HEK293 (cell line): ENCODE measurements around the gene EFHC1.

Experiments used
- CTCF ChIA-PET: fragments of 350-600 bp; formaldehyde crosslinking; extraction: SDS; loops from one replicate; lab custom pipeline; 2021; ENCODE audit warnings: antibody characterized with exemption; lab: Yijun Ruan, JAX
- POLR2A ChIA-PET: fragments of 300-600 bp; formaldehyde crosslinking; extraction: SDS; loops from one replicate; lab custom pipeline; 2020; ENCODE audit warnings: antibody characterized with exemption, inconsistent platforms; lab: Yijun Ruan, JAX
- H3K27ac ChIP-seq: fragments of 200-500 bp; sonication (Bioruptor generic); 2 replicates; pipeline ENCODE4 v1.5.1; 2014; ENCODE audit warnings: low read depth, low read length, control low read depth, inconsistent platforms; ENCODE audit errors: extremely low read depth
- H3K36me3 ChIP-seq, 2 experiments: fragments of 200-500 bp in 1 of 2; sonication (Bioruptor generic) in 1 of 2; 1 replicate in 1 of 2; 2 replicates in 1 of 2; pipeline ENCODE4 v1.5.1; 2014 to 2017; ENCODE audit warnings: inconsistent platforms in 2 of 2, low read length in 2 of 2; ENCODE audit not compliant: control insufficient read depth in 2 of 2, insufficient read depth in 1 of 2
- H3K4me1 ChIP-seq: fragments of 200-500 bp; sonication (Bioruptor generic); 2 replicates; pipeline ENCODE4 v1.5.1; 2014; ENCODE audit warnings: mild to moderate bottlenecking, low read length, inconsistent platforms; ENCODE audit not compliant: control insufficient read depth, insufficient read depth
- H3K4me3 ChIP-seq: 2 replicates; pipeline ENCODE4 v1.5.1; 2011; ENCODE audit warnings: low read depth, mild to moderate bottlenecking, control low read depth, low read length, moderate library complexity
- H3K9me3 ChIP-seq: fragments of 200-500 bp; sonication (Bioruptor generic); 2 replicates; pipeline ENCODE4 v1.5.1; 2014; ENCODE audit warnings: low read depth, low read length, inconsistent platforms; ENCODE audit not compliant: control insufficient read depth, insufficient read depth
- BCL11A ChIP-seq: fragments of 450-650 bp; formaldehyde crosslinking; IDR thresholded peaks from 2 replicates; pipeline ENCODE4 v1.5.1; 2016; ENCODE audit warnings: low read depth, missing biosample characterization, missing genetic modification characterization
- IKZF3 ChIP-seq: fragments of 450-650 bp; IDR thresholded peaks from 2 replicates; pipeline ENCODE4 v1.5.0; 2018; ENCODE audit warnings: missing biosample characterization, mild to moderate bottlenecking, missing genetic modification characterization, moderate library complexity
- INSM2 ChIP-seq: fragments of 450-650 bp; formaldehyde crosslinking; IDR thresholded peaks from 2 replicates; pipeline ENCODE4 v1.5.1; 2016; ENCODE audit warnings: missing biosample characterization, missing genetic modification characterization
- KLF8 ChIP-seq: fragments of 450-650 bp; formaldehyde crosslinking; IDR thresholded peaks from 2 replicates; pipeline ENCODE4 v1.5.1; 2016; ENCODE audit warnings: missing biosample characterization, missing genetic modification characterization
- PRDM10 ChIP-seq: fragments of 450-650 bp; formaldehyde crosslinking; IDR thresholded peaks from 2 replicates; pipeline ENCODE4 v1.5.1; 2016; ENCODE audit warnings: missing biosample characterization, missing genetic modification characterization
- TRIM28 ChIP-seq: IDR thresholded peaks from 2 replicates; pipeline ENCODE4 v1.6.1; 2011; ENCODE audit warnings: low read length, control low read depth, borderline replicate concordance
- ZFP69B ChIP-seq: fragments of 450-650 bp; formaldehyde crosslinking; IDR thresholded peaks from 2 replicates; pipeline ENCODE4 v1.5.1; 2016; ENCODE audit warnings: missing biosample characterization, missing genetic modification characterization
- ZNF202 ChIP-seq: fragments of 450-650 bp; formaldehyde crosslinking; IDR thresholded peaks from 2 replicates; pipeline ENCODE4 v1.5.1; 2016; ENCODE audit warnings: missing biosample characterization, missing genetic modification characterization, borderline replicate concordance
- ZNF274 ChIP-seq, 2 experiments: fragments of 200-500 bp in 1 of 2; fragments of 450-650 bp in 1 of 2; sonication (Bioruptor generic) in 1 of 2; formaldehyde crosslinking in 1 of 2; IDR thresholded peaks; 2 replicates each; pipeline versions ENCODE4 v1.5.1 to v1.6.1; 2014 to 2016; ENCODE audit warnings: borderline replicate concordance in 1 of 2, inconsistent platforms in 1 of 2, low read length in 1 of 2, missing biosample characterization in 1 of 2, missing genetic modification characterization in 1 of 2
- ZNF311 ChIP-seq: fragments of 450-650 bp; formaldehyde crosslinking; IDR thresholded peaks from 2 replicates; pipeline ENCODE4 v1.5.1; 2017; ENCODE audit warnings: missing biosample characterization, missing genetic modification characterization, borderline replicate concordance
- ZNF324 ChIP-seq: fragments of 450-650 bp; formaldehyde crosslinking; IDR thresholded peaks from 2 replicates; pipeline ENCODE4 v1.5.1; 2016; ENCODE audit warnings: missing biosample characterization, missing genetic modification characterization
- ZNF423 ChIP-seq: fragments of 450-650 bp; formaldehyde crosslinking; IDR thresholded peaks from 2 replicates; pipeline ENCODE4 v1.5.1; 2016; ENCODE audit warnings: missing biosample characterization, missing genetic modification characterization
- ZNF621 ChIP-seq: fragments of 450-650 bp; formaldehyde crosslinking; IDR thresholded peaks from 2 replicates; pipeline ENCODE4 v1.5.1; 2017; ENCODE audit warnings: missing biosample characterization, missing genetic modification characterization
- ZNF629 ChIP-seq: fragments of 450-650 bp; formaldehyde crosslinking; IDR thresholded peaks from 2 replicates; pipeline ENCODE4 v1.5.1; 2017; ENCODE audit warnings: missing biosample characterization, missing genetic modification characterization
- ZNF692 ChIP-seq: fragments of 450-650 bp; formaldehyde crosslinking; IDR thresholded peaks from 2 replicates; pipeline ENCODE4 v1.5.1; 2016; ENCODE audit warnings: missing biosample characterization, missing genetic modification characterization
- ZNF747 ChIP-seq: fragments of 450-650 bp; formaldehyde crosslinking; IDR thresholded peaks from 2 replicates; pipeline ENCODE4 v1.5.1; 2016; ENCODE audit warnings: missing biosample characterization, missing genetic modification characterization
- ZSCAN23 ChIP-seq: fragments of 450-650 bp; formaldehyde crosslinking; IDR thresholded peaks from 2 replicates; pipeline ENCODE4 v1.5.1; 2016; ENCODE audit warnings: missing biosample characterization, missing genetic modification characterization
- TF ChIP-seq, protein P1 (sequence below): fragments of 450-650 bp; formaldehyde crosslinking; IDR thresholded peaks from 2 replicates; pipeline ENCODE4 v1.5.1; 2016; ENCODE audit warnings: missing biosample characterization, missing genetic modification characterization
- TF ChIP-seq, protein P2 (sequence below): fragments of 450-650 bp; IDR thresholded peaks from 2 replicates; pipeline ENCODE4 v1.5.1; 2018; ENCODE audit warnings: missing biosample characterization, mild to moderate bottlenecking, missing genetic modification characterization
- TF ChIP-seq, protein P3 (sequence below): fragments of 450-650 bp; formaldehyde crosslinking; IDR thresholded peaks from 2 replicates; pipeline ENCODE4 v1.5.1; 2016; ENCODE audit warnings: missing biosample characterization, missing genetic modification characterization, borderline replicate concordance

The EFHC1 gene

DNA sequence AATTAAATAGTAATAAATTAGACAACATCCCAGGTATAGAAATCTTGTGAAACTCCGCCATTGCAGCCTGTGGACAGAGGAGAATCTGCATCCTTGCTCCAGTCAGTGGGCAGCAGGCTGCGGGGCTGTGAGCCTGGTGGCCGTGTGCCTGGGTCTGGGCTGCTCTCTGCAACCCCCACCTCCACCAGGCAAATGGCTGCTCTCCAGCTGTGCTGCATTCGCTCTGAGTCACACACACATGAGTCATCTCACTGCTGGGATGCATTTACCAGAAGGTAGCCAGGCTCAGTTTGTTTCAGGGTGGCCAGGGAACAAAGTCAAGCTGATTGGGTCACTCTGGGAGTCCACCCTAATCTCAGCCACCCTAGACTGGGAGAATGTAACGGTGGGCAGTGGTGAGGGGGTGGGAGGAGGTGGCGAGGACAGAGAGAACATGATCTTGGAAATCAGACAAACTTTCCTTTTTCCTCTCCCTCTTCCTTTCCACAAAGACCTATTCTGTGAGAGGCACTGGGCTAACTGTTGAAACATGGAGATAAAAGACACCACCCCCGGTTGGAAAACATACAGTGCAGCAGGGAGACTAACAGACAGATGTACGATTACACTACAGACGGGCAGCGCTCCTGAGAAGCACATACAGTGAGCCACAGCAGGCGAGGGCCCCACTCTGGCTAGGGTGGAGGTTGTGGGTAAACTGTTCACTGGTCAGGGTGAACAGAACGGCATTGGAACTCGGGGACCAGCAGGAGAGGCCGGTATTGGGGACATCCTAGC, 97.5 kb downstream of the EFHC1 start (continued):
- TF ChIP-seq ZFP69B (tag by site-specific recombination), result peak; percentile 34; the same call in 1 of the 2 replicates
- peak; percentile 85; the same call in 1 of the 2 replicates for TF ChIP-seq ZNF324 (tag by site-specific recombination)
- TF ChIP-seq ZNF629, result peak; percentile 88
- TF ChIP-seq, protein P1, sequence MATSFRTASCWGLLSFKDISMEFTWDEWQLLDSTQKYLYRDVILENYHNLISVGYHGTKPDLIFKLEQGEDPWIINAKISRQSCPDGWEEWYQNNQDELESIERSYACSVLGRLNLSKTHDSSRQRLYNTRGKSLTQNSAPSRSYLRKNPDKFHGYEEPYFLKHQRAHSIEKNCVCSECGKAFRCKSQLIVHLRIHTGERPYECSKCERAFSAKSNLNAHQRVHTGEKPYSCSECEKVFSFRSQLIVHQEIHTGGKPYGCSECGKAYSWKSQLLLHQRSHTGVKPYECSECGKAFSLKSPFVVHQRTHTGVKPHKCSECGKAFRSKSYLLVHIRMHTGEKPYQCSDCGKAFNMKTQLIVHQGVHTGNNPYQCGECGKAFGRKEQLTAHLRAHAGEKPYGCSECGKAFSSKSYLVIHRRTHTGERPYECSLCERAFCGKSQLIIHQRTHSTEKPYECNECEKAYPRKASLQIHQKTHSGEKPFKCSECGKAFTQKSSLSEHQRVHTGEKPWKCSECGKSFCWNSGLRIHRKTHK (tag by site-specific recombination), result no peak
- TF ChIP-seq, protein P2, sequence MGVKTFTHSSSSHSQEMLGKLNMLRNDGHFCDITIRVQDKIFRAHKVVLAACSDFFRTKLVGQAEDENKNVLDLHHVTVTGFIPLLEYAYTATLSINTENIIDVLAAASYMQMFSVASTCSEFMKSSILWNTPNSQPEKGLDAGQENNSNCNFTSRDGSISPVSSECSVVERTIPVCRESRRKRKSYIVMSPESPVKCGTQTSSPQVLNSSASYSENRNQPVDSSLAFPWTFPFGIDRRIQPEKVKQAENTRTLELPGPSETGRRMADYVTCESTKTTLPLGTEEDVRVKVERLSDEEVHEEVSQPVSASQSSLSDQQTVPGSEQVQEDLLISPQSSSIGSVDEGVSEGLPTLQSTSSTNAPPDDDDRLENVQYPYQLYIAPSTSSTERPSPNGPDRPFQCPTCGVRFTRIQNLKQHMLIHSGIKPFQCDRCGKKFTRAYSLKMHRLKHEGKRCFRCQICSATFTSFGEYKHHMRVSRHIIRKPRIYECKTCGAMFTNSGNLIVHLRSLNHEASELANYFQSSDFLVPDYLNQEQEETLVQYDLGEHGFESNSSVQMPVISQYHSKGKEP (tag by site-specific recombination), result peak; percentile 98
- peak; percentile 74 for TF ChIP-seq KLF8 (tag by site-specific recombination)
- 0 out of 2 replicates have a peak, but pooled peaks have one; percentile 65 for TF ChIP-seq BCL11A
- peak; percentile 79 for TF ChIP-seq ZNF692 (tag by site-specific recombination)
- TF ChIP-seq ZNF423 (tag by site-specific recombination), result peak; percentile 61; the same call in 1 of the 2 replicates
- peak; percentile 80; the same call in 1 of the 2 replicates for TF ChIP-seq INSM2 (tag by site-specific recombination)
- TF ChIP-seq ZNF747 (tag by site-specific recombination), result no peak
- TF ChIP-seq, protein P3, sequence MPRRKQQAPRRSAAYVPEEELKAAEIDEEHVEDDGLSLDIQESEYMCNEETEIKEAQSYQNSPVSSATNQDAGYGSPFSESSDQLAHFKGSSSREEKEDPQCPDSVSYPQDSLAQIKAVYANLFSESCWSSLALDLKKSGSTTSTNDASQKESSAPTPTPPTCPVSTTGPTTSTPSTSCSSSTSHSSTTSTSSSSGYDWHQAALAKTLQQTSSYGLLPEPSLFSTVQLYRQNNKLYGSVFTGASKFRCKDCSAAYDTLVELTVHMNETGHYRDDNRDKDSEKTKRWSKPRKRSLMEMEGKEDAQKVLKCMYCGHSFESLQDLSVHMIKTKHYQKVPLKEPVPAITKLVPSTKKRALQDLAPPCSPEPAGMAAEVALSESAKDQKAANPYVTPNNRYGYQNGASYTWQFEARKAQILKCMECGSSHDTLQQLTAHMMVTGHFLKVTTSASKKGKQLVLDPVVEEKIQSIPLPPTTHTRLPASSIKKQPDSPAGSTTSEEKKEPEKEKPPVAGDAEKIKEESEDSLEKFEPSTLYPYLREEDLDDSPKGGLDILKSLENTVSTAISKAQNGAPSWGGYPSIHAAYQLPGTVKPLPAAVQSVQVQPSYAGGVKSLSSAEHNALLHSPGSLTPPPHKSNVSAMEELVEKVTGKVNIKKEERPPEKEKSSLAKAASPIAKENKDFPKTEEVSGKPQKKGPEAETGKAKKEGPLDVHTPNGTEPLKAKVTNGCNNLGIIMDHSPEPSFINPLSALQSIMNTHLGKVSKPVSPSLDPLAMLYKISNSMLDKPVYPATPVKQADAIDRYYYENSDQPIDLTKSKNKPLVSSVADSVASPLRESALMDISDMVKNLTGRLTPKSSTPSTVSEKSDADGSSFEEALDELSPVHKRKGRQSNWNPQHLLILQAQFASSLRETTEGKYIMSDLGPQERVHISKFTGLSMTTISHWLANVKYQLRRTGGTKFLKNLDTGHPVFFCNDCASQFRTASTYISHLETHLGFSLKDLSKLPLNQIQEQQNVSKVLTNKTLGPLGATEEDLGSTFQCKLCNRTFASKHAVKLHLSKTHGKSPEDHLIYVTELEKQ (tag by site-specific recombination), result peak; percentile 42; the same call in 1 of the 2 replicates

DNA sequence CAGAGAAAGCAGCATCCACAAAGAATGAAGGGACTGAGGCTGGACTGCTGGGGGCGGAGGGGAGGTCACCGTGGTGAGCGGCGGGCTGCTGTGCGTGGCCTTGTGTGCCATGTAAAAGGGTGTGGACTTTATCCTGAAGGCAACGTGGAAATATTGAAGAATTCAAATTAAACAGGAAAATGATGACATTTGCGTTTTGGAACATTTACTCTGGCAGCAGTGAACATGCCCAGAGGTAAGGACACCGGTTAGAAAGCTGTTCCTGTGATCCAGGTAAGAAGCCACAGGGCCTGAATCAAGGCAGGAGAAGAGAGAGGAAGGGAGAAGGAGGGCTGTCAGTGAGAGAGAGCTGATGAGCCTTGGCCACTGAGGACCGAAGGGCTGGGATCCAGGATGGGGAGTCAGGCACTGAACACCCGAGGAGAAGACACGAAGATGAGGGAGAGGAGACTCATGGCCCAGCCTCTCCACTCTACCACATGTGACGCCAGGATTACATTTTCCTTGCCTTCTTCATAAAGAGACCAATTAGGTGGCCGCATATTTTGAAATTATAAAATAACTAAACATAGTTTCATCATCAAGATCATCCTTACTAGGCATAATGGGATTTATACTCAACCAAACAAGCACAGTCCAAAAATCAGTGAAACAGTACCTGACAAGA, 98.3 kb downstream of the EFHC1 start:
- Histone ChIP-seq H3K4me1 (peaks cover 20% of the 10 kb centered on the region), H3K36me3 (peaks cover 0 to 5% of the 10 kb centered on the region in 2 experiments; a peak in 1 of 3 replicates), H3K4me3 (no peak overlapping the region), H3K27ac (peak overlapping the region; percentile 32; the same call in 1 of the 2 replicates), H3K9me3 (no peaks in the 10 kb centered on the region)
- CTCF ChIA-PET, result interaction anchor here (1.0 kb wide), 1 partner anchor 14 kb away, joined by 5 read pairs; no protein-coding TSS in a partner anchor
- POLR2A ChIA-PET, result interaction anchor here (1.0 to 1.1 kb wide), 2 partner anchors 14 to 17 kb away, joined by 3 to 4 read pairs; no protein-coding TSS in a partner anchor
- no peak for TF ChIP-seq ZNF621 (tag by site-specific recombination)
- no peak for TF ChIP-seq ZNF274 (IDR thresholded peaks at IDR 0.05; ENCODE audit: low read length)
- TF ChIP-seq ZNF274 (tag by site-specific recombination; IDR thresholded peaks at IDR 0.05; ENCODE audit: borderline replicate concordance), result no peak
- no peak for TF ChIP-seq PRDM10 (tag by site-specific recombination)
- TF ChIP-seq ZNF202 (tag by site-specific recombination), result no peak
- no peak for TF ChIP-seq ZNF311
- TF ChIP-seq IKZF3 (tag by site-specific recombination), result no peak
- TF ChIP-seq TRIM28, result no peak
- no peak for TF ChIP-seq ZSCAN23 (tag by site-specific recombination)
